Measurements from ENCODE around the gene SCLY. TPM values are rescaled to one million over a fixed set of nuclear protein-coding genes. Genes with fewer than 3 reads are reported as not detected.

The SCLY gene
- total RNA-seq, 1 donor from 2014 or later: 21.6 TPM

DNA sequence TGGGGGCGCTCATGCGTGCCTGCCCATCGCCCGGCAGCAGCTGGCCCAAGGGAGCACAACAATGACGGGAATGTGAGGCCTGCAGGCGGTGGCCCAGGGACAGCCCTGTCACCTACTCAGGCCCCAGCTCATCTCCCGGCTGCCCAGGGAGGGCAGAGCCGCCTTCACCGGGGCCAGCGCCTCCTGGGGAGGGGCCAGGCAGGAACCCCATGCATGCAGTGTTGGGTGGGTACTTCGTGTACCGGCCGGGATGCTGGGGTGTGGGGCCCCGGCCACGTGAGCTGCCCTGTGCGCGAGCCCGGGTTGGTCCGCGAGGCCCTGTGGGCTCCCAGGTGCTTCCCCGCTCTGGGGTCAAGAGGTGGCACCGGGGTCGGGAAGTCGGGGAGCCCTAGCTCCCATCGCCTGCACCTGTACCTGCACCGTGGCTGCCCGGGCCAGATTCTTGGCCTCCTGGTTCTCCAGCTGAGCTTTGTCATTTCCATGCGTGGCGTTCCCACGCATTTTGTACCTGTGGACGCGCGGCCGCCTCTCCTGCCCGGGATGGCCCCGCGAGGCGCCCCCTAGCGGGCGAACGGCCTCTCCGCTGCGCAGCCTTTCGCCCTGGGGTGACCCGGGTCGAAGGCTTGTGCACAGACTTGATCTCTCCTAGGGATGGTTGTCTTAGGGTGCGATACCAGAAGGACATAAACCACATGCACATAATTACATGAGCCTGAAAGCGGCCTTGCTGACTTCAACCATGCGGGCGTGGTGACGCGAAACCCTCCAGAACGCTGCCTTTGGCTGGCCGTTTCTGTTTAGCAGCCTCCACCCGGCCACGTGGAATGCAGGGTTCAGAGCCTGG, 78.6 kb downstream of the SCLY start:
- no peak for DNase-seq (ENCODE audit: low spot score)

DNA sequence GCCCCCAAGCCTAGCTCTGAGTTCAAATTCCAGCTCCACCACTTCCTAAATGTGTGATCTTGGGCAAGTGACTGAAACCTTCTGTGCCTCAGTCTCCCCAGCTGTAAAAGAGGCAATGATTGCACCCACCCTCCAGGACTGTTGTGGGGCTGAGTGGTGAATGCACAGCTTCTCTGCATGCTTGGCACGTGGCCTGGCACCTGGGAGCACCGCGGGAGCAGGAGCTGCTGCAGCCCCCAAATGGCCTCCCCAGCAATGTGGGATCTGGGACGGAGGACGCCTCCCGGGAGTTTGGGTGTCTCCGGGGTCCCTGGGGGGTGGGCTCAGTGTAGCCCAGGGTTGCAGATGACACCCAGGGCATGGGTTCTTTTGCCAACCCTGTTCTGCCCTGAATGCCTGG, 79.2 kb downstream of the SCLY start:
- DNase-seq (ENCODE audit: low spot score): no peak

DNA sequence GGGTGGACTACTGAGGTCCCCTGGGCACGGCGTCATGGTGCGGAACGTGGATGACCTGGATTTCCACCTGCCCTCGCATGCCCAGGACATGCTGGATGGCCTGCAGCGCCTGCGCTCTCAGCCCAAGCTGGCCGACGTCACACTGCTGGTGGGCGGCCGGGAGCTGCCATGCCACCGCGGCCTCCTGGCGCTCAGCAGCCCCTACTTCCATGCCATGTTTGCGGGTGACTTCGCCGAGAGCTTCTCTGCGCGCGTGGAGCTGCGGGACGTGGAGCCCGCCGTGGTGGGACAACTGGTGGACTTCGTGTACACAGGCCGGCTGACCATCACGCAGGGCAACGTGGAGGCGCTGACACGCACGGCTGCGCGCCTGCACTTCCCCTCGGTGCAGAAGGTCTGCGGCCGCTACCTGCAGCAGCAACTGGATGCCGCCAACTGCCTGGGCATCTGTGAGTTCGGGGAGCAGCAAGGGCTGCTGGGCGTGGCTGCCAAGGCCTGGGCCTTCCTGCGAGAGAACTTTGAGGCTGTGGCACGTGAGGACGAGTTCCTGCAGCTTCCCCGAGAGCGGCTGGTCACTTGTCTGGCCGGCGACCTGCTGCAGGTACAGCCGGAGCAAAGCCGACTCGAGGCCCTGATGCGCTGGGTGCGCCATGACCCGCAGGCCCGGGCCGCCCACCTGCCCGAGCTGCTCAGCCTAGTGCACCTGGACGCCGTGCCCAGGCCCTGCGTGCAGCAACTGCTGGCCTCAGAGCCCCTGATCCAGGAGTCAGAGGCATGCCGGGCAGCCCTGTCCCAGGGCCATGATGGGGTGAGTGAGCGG, 80.1 kb downstream of the SCLY start:
- DNase-seq (ENCODE audit: low spot score): no peak

DNA sequence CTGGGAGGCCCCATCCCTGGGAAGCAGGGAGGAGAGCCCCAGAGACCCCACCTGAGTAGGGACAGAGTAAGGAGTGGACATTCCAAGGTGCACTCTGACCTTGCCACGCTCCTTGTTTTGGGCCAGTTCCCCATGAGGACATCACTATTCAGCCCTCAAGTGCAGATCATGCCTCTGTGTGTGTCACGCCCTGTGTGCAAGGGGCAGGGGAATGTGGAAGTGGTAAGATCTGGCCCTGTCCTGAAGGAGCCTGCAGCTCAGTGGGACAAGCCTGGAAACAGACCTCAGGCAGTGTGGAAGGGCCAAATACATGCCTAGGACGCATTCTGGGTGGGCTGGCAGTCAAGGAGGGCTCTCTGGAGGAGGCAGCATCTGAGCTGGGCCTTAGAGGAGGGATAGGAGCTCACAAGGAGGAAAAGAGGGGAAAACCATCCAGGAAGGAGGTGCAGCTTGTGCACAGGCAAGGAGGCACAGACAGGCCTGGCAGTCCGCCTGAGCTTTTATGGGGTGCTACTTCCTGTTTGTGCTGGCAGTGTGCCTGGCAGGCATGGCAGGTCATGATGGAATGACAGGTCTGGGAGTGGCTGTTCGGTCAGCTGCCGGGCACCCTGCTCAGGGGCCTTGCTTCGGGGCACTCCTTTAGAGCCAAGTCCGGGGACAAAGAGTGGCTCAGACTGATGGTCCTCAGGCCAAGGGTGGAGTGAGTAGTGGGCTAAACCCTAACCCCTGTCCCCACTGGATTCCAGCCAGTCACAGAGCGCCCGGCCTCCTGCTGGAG, 80.9 kb downstream of the SCLY start:
- DNase-seq (ENCODE audit: low spot score): peak; percentile 89

DNA sequence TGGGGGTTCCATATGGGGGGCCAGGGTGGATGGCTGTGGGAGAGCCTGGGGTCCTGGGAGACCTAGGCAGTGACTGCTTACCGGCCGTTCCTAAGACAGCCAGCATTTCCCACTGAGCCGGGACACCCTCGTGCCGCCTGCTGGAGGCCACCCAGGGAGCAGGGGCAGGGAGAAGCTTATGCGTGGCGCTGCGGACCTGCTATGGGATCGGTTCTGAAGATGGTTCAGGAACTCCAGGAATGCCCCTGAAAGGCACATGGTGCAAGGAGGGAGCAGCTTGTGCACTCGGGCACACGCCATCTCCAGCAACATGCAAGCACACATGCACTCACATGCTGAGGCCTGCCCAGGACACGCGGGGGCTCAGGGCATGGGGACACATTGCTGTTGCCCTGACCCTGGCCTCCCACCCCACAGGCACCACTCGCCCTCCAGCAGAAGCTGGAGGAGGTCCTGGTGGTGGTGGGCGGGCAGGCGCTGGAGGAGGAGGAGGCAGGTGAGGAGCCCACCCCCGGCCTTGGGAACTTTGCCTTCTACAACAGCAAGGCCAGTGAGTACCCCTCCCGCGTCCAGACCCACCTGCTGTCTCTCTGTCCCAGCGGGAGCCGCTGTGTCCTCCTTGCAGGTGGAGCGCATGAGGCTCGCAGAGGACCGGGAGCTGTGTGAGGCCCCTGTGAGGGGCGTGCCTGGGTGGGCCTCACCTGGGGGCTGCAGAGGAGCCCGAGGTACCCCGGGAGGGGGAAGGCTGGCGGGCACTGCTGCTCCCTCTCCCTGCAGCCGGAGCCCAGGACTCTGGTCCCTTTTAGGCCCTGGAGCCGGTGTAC, 81.8 kb downstream of the SCLY start:
- peak; percentile 64 for DNase-seq (ENCODE audit: low spot score)

DNA sequence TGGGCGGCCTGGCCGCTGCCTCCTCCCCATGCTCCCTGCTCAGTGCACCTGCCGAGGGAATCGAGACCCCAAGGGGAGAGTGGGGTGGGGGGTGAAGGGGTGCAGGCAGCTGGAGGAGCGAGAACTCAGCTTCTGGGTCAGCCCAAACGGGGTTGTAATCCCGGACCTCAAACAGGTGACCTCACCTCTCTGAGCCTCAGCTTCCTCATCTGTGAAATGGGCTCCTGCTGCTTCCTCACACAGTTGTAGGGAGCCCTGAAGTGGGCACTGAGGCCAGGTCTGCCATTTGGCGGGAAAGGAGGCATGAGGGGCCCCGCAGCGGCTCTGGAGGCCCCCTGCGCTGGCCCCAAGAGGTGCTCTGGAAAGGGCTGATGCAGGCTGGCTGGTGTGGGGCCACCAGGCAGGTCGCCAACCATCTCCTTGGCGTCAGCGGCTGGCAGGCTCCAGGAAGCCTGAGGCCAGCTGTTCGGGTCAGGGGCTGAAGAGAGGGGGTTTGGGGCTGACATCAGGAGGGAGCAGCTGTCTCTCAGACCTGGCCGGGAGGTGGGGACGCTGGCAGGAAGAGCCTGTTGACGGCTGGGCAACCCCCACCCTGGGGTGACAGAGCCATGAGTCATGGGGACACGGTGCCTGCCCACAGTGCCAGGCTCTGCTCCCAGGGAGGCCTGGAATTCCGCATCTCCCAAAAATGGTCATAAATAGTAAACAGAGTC, 82.6 kb downstream of the SCLY start:
- no peak for DNase-seq (ENCODE audit: low spot score)

DNA sequence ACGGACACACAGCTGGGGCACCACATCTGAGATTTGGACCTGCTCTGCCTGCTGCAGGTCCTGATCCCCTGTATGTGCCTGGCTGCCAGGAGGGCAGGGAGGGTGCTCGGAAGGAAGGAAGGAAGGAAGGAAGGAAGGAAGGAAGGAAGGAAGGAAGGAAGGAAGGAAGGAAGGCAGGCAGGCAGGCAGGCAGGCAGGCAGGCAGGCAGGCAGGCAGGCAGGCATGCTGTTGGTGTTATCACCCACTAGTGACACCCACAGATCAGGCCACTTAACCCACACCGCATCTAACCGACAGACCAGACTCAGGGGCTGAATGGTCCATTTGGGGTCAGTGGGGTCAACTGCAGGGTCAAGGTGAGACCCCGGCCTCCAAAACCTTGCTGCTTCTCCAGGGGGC, 83.5 kb downstream of the SCLY start:
- DNase-seq (ENCODE audit: low spot score): no peak

DNA sequence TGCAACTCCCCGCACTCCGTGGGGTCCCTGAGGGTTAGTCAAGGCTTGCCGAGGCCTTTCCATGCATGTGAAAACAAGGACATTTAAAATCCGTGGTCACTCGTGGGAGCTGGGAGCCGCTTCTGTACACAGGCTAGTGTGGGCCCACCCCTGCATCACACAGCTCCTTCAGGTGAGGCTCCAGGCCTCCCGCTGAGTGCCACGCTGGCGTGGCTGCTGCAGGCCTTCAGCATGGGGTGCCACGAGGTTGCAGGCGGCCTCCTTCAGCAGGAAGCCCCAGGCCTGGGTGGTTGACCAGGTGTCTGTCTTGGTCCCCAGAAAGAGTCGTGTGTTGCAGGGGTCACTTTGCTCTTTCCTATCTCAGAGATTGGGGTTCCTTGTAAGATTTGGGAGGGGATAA, 84.2 kb downstream of the SCLY start:
- no peak for DNase-seq (ENCODE audit: low spot score)

DNA sequence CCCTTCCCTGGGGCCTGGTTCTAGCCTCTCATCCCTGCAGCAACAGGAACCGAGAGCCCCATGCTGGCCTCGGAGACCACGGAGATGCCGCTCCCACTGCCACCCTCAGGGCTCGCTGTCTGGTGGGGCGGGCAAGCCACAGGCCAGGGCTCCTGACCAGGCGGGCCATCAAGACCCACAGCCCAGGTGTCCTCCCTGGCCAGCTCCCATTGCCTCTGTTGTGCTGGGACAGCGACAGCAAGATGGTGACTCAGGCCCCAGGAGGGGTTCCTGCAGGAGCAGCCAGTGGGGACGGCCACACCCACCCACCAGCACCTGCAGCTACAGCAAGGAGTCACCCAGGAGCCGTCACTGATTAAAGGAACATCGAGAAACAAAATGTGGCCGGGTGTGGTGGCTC, 85.0 kb downstream of the SCLY start:
- DNase-seq (ENCODE audit: low spot score): no peak

DNA sequence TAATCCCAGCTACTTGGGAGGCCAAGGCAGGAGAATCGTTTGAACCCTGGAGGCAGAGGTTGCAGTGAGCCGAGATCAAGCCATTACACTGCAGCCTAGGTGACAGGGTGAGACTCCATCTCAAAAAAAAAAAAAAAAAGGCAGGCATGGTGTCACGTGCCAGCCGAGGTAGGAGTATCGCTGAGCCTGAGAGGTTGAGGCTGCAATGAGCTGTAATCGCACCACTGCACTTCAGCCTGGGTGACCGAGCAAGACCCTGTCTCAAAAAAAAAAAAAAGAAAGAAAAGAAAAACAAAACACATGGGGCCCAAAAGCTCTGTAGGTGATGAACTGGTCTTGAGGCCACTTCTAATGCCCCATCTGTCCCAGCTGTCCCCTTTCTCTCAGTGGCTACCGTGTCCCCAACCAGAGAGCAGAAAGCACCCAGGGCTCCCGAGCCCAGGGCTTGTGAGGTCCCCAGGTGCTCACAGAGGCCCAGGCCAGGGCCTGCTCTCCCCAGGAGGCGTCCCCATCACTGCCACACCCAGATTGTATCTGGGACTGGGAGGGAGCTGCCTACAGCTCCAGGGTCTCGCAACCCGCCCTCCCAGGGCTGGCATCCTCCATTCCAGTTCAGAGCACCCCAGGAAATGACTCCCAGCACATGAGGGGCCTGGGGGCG, 86.2 kb downstream of the SCLY start:
- DNase-seq (ENCODE audit: low spot score): no peak

DNA sequence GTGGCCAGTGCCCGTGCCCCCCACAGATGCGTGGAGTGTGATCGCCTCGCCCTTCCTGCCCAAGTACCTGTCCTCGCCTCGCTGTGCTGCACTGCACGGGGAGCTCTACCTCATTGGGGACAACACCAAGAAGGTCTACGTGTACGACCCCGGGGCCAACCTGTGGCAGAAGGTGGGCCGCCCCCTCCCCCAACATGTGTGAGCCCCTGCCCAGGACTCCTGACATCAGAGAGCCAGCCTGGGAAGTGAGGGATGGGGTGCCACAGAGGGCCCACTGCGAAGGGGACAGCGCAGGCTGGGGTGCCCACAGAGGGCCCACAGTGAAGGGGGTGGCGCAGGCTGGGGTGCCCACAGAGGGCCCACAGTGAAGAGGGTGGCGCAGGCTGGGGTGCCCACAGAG, 88.2 kb downstream of the SCLY start:
- DNase-seq (ENCODE audit: low spot score): no peak

Other genes with a start within 250 kb of the SCLY start
- 49.0 TPM for gene RAMP1, start 201.4 kb upstream of the SCLY start, total RNA-seq
- 44.4 TPM for gene UBE2F, start 94.0 kb upstream of the SCLY start, total RNA-seq
- 2.4 TPM for gene ESPNL, start 39.3 kb downstream of the SCLY start, total RNA-seq
- gene KLHL30, start 77.7 kb downstream of the SCLY start, total RNA-seq: 2.2 TPM
- gene ERFE, start 98.0 kb downstream of the SCLY start, total RNA-seq: 1.8 TPM
- gene ILKAP, start 142.7 kb downstream of the SCLY start, total RNA-seq: 67.4 TPM
- 3.4 TPM for gene HES6, start 179.0 kb downstream of the SCLY start, total RNA-seq
- gene PER2, start 227.6 kb downstream of the SCLY start, total RNA-seq: 30.5 TPM

All from ureter (tissue), 1 donor.